HK-2 (cell line): ENCODE results near the gene CTBP1.
"Not testable (repeated sequence)": the region's sequence is repeated elsewhere in the genome, so short reads cannot be mapped to it uniquely, and the experiment has no call there.

Source experiments
- DNase-seq: peaks from one replicate; pipeline ENCODE4 v3.0.0-alpha.2; 2018; ENCODE audit not compliant: unreplicated experiment

CTBP1 gene

DNA sequence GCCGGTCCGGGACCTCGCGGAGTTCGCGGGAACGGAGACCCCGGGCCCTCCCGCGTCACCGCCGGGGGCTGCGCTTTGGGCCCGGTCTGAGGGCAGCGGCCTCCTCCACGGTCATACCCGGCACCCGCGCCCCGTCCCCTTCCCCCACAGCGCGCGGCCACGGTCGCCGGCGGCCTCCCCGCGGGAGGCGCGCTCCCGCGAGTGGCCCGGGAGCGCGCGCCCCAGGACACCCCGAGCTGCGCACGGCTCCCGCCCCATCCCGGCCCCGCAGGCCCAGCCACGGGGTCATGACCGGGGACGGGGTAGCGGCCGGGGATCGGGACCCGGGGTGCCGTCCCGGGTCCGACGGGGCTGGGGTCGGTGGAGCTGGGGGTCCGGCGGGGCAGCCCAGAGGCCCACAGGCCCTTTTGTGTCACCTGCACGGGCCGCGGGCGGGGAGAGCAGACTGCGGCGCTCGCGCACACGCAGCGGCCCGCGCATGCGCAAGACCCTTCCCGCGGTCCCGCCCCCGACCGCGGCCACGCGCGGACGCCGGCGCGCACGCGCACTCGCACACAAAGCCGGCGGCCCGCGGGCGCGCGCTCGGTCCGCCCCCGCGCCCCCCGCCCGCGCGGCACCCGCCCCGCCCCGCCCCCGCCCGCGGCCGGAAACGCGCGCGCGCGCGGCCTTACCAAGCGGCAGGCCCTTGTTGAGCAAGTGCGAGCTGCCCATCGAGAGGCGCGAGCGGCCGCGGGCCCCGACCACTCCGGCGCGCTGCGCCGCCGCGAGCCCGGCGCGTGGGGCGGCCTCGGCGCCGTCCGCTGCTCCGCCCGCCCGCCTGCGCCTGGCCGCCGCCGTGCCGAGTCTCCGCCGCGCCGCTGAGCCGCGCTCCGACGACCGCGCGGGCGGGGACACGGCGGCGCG is at the start of gene CTBP1:
TSS of gene CTBP1 (minus strand) at position 886 of the 903 bp plus-strand sequence. CDS start 7,799 bp downstream, outside the sequence.
- DNase-seq: peak; percentile 86

GRCh38 chr4:1298461-1298860 is 49.5 kb upstream of the CTBP1 start:
- DNase-seq: no peak

DNA sequence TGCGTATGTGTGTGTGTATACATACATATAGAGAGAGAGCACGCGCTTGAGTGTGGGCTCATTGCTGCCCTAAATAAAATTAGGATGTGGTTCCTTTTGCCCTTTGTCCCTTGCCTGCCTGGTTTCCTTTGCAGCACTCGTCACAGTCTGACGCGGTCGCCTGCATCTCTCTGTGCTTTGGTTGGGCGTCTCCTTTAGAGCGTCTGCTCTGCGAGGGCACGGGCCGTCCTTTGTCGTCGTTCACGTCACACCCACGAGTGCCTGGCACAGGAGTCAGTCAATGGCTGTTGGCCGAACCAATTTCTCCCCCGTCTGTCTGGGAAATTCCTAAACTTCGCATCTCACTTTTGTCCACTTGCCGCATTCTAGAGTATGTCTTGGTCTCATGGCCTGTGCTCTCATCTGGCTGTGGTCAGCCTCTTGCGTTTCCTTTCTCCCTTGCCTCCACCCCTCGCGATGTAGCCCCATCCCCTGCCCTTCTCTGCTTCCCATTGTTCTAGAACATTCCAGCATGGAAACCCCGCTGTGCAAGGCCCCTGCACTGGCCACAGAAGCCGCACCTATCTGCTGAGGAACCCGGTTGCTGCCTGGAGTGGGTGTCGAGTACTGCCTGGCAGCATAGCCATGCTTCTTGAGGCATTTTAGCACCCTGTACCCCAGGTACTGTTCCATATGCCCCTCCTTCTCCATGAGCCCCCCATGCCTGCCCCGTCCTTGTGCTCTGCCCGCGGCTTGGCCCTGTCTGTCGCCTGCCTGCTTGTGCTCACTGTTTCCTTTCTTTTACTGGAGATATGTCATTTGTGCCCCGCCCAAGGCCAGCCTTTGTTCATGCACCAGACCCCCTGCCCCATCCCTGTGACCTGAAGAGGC is 48.8 kb upstream of the CTBP1 start:
- no peak for DNase-seq

GRCh38 chr4:1297023-1297395 is 48.1 kb upstream of the CTBP1 start:
- DNase-seq: no peak

GRCh38 chr4:1296324-1297022 is 47.5 kb upstream of the CTBP1 start:
- no peak for DNase-seq

DNA sequence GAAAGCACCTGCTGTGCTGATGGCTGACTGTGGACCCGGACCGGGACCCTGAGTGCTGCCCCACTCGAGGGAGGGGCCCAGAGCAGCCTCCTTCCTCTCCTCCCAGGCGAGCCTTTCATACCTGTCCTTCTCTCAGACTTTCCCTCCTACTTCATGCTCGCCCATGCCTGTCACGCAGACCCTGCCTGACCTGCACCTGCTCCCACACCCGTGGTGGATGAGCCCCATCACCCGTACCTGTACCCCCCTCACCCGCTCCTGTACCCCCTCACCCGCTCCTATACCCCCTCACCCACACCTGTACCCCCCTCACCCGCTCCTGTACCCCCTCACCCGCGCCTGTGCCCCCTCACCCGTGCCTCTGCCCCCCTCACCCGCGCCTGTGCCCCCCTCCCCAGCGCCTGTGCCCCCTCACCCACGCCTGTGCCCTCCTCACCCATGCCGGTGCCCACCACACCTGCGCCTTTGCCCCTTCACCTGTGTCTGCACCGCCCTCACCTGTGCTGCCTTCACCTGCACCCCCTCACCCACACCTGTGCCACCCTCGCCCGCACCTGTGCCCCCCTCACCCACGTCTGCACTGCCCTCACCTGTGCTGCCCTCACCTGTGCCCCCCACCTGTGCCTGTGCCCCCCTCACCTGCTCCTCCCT is 46.6 kb upstream of the CTBP1 start:
- no peak for DNase-seq

DNA sequence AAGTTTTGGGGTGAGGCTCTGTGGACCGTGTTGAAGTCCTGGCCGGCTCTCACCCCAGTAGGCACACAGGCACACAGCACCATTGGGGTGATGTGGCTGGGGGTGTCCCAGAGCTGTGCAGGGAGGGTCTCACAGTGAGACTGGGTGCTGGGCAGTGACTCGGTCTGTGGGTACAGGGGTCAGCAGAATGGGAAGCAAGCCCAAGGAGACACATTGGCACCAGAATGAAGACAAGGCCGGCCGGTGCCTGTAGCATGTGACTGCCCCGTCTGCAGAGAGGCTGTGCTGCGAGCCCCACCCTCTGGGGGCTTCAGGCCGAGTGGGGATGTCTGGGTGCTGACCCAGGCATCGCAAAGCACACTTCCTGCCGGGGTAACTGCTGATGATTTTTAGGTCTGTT is 46.0 kb upstream of the CTBP1 start:
- DNase-seq: no peak

- DNase-seq: no peak
Observed at GRCh38 chr4:1294424-1294823, 45.5 kb upstream of the CTBP1 start.

GRCh38 chr4:1293991-1294390 is 45.1 kb upstream of the CTBP1 start:
- no peak for DNase-seq

- no peak for DNase-seq
Observed at GRCh38 chr4:1293531-1293941, 44.6 kb upstream of the CTBP1 start.

GRCh38 chr4:1292703-1293011 is 43.7 kb upstream of the CTBP1 start:
- DNase-seq: not testable (repeated sequence)

- no peak for DNase-seq
Observed at GRCh38 chr4:1291996-1292702, 43.2 kb upstream of the CTBP1 start.

DNA sequence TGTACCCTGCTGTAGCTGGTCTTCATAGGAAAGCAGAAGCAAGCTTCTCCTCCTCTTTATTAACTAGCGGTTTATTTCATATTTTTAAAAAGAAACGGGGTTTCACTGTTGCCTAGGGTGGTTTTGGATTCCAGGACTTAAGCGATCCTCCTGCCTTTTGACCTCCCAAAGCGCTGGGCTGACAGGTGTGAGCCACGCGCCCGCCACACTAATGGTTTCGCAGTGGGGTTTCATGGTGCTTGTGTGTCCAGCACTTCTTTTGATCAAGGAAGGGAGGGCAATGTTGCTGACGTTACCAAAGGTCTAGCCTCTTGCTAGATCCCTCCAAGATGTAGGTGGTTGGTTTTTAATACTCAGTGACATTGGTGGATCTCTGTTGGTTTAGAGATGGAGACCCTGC is 42.2 kb upstream of the CTBP1 start:
- DNase-seq: no peak

DNA sequence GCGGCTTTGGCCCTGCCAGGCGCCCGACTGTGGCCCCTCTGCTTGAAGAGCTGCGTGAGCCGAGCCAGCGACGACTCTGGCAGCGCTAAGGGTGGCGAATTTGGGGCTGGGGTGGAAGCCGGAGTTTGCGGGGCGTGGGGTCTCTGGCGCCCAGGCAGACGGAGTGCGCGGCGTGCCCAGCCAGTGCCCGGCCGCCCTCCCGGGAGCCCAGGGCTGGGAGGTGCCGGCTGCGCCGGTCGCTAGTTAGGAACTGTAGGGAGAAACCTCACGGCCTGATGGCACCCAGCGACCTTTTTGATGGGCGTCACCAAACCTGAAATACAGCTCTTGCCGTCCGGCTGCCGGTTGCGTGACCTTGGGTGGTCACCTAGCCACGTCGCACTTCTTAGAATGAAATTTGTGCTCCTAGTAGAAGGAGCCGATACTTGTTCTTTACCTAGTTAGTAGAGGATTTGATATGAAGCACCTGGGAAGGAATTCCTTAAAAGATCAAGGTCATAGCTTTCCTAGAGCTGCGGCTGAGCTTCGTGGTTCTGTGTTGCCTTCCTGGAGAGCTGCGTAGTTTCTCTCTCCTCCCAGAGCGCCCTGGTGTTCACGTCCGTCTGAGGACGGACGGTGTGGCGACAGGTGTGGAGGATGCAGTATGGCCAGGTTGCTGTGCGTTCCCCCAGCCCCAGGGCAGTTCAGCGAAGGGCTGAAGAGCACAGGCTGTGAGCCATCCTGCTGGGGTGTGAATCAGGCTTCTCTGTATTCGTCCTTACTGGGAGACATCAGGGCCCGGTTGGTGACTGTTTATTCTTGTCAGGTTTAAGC is 41.4 kb upstream of the CTBP1 start:
- no peak for DNase-seq

- DNase-seq: peak; percentile 99
Observed at GRCh38 chr4:1289207-1290164, 40.6 kb upstream of the CTBP1 start, which contains the start of gene MAEA. Gene MAEA, plus strand, starts transcription at chr4:1289891. Its CDS starts 23 bp downstream, at chr4:1289914.

DNA sequence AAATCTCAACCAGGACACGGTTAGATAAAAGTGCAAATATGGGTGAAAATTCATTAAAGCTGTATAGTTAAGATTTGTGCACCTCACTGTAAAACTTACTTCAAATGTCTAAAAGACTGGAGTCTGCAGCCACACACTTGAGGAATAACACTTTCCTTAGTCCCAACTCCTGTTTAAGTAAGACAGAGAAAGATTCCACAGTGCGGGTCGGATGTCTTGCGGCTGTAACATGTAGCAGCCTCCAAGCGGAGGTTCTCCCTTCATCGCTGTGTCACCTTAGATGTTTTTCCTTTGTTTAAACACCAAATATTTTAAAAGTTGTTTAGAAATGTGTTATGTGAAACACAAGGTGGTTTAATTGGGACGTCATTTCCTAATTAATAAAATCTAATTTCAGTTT is 39.9 kb upstream of the CTBP1 start:
- no peak for DNase-seq

- no peak for DNase-seq
Observed at GRCh38 chr4:1285790-1286553, 37.0 kb upstream of the CTBP1 start.

DNA sequence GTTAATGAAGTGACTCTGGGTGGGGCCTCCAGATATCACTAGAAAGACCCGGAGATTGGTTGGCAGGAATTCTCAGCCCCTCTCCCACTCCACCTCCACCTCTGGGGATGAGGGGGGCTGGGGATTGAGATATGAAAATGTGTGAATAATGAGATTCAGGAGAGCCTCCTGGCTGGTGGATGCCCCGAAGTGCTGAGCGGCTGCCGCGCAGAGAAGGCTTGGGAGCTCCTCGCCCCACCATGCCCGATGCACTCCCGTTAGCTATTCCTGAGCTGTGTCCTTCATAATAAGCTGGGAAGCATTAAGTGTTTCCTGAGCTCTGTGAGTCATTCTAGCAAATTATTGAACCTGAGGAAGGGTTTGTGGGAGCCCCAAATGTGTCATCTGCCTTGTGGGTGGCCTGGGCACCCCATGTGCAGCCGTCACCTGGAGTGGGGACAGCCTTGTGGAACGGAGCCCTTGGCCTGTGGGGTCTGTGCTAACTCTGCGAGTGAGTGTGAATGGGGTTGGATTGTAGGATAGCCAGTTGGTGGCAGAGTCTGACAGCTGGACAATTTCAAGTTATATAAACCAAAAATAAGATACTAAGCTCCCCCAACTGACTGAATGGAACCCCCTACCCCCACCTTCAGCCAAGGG is 36.3 kb upstream of the CTBP1 start:
- DNase-seq: no peak
